Superior temporal gyrus (tissue), 1 donor: ENCODE measurements around the gene PTMS.

ENCODE experiments used
- DNase-seq: peaks from one replicate; pipeline ENCODE4 v3.0.0-alpha.2; 2016; ENCODE audit errors: extremely low spot score

Gene PTMS

DNA sequence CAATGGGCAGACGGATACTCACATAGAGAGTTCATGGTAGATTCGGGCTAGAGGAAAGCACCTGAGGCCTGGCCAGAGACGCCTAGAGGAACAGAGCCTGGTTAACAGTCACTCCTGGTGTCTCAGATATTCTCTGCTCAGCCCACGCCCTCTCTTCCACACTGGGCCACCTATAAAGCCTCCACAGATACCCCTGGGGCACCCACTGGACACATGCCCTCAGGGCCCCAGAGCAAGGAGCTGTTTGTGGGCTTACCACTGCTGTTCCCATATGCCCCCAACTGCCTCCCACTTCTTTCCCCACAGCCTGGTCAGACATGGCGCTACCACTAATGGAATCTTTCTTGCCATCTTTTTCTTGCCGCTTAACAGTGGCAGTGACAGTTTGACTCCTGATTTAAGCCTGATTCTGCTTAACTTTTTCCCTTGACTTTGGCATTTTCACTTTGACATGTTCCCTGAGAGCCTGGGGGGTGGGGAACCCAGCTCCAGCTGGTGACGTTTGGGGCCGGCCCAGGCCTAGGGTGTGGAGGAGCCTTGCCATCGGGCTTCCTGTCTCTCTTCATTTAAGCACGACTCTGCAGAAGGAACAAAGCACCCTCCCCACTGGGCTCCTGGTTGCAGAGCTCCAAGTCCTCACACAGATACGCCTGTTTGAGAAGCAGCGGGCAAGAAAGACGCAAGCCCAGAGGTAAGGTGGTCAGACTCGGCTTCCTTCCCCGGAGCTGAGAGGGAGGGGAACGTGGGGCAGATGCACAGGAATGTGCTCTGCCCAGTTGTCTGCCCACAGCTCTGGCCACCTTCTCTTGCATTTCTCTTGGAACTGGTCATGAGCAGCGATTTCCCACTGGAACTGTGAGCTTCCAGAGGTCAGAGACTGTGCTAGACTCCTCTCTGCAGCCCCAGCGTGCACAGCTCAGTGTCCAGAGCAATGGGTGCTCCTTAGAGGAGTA lies 23.1 kb downstream of the PTMS start, which contains the start of gene CD4:
Gene CD4 (plus strand): TSS at position 557 of the 953 bp plus-strand sequence. CDS start 10,611 bp downstream, outside the sequence.
- DNase-seq: no peak

DNA sequence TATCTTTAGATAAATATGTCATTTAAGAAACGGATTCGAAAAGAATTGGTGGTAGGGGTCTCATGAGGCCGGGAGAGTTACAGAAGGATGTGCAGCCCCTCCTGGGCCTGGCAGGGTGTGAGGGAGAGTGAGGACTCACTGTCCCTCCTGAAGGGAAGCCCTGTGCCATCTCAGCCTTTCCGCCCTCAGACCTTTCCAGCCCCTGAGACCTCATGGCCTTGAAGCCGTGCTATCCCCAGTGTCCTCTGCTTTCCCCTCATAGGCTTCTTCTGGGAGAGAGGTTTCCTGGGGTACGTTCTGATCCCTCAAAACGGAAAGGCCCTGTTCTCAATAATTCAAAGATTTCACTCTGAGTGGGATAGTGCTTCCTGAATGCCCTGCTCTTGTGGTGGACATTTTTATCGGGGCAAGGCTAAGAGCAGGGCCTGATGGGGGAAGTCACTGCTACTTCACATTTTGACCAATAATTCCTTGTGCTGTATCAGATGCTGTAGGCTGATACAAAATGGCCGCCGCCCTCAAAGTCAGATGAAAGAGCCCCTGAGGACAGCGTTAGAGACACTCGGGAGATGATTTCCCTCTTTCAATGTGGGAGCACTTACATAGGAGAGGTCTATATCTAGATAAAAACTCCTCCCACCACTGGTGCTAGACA lies 24.5 kb downstream of the PTMS start:
- DNase-seq: no peak

DNA sequence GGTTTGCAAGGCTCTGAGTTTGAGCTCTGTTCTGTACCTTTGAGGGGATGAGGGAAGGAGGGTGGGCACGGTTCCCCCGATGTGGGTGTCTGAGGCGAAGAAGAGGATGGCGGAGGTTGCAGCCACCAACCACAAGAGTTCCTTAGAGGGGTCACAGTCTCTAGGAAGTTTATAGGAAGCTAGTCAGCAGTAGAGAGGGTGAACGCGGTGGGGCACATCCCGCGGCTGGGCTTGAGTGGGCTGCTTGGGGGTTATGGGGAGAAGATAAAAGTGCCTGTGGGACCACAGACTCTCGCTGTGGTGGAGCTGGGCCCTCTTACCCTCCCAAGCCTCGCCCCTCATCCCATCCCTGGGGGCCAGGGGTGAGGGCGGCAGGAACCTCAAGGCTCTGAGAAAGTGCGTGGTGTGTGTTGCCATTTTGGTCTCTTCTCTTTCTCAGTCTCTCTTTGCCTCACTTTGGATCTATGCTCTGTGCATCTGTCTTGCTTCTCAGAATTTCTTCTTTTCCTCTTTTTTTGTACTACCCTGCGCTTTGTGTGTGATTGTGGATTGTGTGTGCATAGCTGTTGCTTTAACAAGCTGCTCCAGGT lies 25.9 kb downstream of the PTMS start:
- DNase-seq: no peak

DNA sequence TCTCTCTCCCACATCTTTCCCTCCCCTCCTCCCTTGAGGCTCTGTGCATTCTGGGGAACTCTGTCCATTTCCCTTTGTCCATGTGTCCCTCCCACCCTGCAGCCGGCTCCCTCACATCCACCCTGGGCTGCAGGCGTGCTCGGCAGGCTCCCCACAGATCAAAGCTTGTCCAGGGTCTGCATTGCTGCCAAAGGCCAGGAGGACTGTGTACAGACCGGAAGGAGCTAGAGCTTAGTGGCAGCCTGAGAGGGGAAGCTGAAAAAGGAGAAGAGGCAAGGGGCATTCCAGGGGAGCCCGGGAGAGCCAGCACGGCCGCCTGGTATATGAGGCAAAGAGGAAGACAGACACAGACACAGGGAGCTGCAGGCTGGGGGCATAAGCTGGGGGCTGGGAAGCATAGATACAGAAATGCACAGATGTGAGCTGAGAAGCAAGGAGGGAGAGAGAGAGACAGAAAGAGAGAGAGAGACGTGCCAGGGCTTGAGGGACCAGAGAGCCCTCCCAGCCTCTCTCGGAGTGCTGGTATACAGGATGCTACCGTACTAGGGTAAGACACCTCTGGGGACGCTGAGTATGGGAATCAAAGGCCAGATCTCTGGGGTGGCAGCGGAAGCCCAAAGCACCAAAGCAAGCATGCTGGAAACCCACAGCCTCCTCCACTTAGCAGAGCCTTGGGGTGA lies 26.5 kb downstream of the PTMS start:
- peak; percentile 46 for DNase-seq

DNA sequence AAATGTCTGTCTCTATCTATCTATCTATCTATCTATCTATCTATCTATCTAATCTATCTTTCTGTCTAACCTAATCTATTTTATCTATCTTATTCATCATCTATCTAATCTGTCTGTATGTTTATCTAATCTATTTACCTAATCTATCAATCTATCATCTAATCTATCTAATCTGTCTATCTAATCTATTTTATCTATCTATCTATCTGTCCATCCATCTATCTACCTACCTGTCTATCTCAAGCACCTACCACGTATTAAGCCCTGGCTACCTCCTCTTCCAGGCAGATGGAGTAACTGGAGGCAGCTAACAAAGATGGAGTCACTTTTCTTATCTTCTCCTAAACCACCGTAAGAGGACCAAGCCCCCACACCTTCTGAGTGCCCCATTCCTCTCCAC lies 28.9 kb downstream of the PTMS start:
- DNase-seq: no peak

DNA sequence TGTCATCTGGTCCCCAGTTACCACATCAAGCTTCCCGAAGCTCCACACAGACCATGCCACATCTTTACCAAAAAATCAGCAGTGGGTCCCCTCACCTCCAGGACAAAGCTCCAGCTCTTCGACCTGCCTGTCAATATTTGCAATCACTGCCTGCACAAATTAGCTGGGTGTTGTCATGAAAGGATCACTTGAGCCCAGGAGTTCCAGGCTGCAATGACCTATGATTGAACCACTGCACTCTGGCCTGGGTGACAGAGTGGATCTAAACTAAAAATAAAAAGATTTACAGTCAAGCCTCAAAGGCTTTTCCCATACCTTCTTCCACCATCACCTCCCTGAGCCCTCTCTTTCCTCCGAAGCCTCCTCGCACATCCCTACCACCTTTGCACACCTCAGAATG lies 30.4 kb downstream of the PTMS start:
- DNase-seq: no peak

DNA sequence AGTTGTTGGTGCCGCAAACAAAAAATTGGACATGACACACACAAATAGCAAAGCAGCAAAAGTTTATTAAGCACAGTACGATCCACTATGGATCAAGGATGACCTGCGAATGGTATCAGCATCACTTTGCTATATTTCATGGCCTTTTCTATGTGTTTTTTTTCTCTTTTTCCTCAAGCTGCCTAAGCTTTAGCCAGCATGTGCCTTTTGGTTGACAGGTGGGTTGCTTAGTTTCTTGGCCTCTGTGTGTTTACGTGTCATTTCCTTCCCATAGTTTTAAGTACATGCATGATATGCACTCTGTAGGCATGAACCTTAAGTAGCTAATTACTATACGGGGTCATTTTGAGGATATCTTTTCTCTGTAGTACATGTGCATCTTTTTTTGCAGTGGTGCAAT lies 33.0 kb downstream of the PTMS start:
- no peak for DNase-seq

DNA sequence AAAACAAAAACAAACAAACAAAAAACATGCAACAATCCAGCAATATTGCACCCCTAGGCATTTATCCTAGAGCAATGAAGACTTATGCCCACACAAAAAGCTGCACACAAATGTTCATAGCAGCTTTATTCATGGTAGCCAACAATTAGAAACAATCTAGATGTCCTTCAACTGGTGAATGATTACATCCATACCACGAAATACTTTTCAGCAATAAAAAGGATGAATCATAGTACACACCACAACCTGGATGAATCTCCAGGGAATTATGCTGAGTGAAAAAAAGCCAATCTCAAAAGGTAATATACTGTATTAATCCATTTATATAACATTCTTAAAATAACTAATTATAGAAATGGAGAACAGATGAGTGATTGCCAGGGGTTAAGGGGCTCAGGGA lies 41.0 kb downstream of the PTMS start:
- no peak for DNase-seq

DNA sequence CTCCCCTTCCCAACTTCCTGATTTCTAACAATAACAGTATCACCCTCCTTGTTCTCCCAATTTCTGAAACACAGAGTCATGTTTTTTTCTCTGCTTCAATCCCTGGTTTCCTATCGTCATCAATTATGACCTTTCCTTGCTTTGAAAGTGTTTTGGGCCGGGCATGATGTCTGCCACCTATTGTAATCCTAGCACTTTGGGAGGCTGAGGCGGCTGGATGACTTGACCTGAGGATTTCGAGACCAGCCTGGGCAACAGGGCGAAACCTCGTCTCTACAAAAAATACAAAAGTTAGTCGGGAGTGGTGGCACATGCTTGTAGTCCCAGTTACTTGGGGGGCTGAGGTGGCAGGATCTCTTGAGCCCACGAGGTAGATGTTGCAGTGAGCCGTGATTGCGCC lies 42.9 kb downstream of the PTMS start:
- no peak for DNase-seq

DNA sequence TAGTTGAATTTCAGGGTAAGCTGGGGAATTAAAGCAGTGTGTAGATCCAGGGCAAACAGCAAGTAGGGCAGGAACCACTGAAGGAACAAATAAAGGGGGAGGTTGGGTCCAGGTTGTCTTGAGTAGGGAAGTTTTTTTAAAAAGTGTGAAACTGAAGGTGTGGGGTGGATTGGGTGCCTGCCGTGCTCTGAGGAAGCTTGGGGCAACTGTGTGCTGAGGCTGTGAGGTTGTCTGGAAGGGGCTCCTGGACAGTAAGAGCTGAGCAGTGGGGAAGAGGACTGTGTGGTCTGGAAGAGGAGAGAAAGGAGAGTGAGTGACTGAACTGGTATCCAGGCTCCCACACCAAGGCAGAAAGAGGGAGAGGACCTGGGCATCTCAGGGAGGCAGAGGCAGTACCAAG lies 44.6 kb downstream of the PTMS start:
- no peak for DNase-seq

DNA sequence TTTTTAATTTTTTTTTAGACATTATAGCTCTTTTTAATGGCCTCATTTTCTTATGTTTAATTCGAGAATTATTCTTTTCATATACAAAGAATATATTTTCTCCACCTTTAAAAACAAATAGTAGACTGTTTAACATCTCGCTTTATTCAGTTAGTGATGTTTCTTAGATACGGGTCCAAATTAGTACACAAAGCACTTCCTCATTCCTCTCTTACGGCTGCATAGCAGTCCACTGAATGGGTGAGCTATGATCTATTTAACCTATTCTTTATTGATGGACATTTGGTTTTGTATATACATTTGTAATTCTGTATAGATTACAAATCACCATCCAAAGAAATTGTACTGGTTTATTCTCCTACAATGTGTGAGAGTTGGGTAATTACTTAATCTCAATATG lies 47.2 kb downstream of the PTMS start:
- no peak for DNase-seq

DNA sequence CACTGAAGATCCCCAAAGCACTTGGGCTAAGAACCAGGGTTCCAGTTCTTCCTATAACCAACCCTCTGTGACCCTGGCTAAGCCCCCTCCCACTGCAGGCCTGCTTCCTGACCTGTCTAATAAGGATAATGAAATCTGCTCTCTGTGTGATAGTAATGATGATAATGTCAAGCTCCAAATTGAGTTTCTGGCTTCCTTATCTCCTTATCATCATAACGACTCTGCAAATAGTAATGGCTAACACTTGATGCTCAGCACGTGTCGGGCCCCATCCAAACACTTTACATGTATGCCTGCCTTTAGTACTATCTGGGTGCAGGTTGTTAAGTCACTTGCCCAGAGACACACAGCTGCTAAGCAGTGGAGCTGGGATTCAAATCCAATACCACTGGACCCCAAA lies 50.4 kb downstream of the PTMS start:
- no peak for DNase-seq

DNA sequence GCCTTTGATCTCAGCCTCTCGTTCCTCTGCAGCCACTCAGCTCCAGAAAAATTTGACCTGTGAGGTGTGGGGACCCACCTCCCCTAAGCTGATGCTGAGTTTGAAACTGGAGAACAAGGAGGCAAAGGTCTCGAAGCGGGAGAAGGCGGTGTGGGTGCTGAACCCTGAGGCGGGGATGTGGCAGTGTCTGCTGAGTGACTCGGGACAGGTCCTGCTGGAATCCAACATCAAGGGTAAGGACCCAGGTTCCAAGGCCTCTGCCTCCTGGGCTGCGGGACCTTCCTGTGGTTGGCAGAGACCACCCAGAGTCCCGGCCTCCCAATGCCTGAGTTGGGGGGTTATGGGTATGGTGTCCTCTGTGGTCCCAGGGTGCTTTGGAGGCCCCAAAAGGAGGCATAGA lies 50.9 kb downstream of the PTMS start:
- no peak for DNase-seq

DNA sequence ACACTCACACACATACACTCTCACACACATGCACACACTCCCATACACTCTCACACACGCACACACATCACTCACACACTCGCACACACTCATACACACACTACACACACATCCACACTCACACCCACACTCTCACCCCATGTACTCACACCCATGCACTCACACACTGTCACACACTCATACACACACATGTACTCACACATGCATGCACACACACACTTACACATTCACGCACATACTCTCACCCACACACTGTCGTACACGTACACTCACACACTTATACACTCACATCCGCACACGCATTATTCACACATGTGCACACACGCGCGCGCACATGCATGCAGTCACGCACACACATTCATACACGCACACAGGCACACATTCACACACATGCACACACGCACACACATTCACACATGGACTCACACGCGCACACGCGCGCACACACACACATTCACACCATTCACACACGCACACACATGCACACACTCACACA lies 51.5 kb downstream of the PTMS start:
- no peak for DNase-seq

DNA sequence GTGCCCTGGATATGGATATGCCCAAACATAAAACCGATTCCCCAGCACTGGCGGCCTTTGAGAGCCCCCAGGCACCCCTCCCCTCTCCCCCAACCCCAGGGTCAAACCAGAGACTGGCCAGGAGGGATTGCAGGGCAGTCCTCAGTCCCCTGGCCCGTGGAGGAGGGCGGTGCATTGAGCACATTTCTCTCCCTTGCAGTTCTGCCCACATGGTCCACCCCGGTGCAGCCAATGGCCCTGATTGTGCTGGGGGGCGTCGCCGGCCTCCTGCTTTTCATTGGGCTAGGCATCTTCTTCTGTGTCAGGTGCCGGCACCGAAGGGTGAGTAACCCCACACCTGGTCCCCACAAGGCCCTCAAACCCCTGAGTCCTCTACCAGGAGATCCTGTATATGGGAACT lies 52.1 kb downstream of the PTMS start:
- DNase-seq: no peak

DNA sequence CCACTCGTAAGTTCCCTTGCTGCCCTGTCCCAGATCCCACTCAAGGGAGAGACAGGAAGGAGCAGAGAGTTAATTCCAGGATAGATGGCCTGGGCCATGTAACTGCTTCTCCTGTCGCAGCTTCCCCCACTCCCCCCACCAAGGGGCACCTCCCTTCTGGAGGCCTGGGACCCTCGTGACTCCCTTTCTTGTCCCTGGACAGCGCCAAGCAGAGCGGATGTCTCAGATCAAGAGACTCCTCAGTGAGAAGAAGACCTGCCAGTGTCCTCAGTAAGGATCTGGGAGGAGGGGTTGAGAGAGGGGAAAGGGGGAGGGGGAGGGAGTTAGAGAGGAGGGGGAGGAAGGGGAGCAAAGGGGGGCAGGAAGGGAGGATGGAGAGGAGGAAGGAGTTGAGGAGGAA lies 52.5 kb downstream of the PTMS start:
- DNase-seq: no peak

DNA sequence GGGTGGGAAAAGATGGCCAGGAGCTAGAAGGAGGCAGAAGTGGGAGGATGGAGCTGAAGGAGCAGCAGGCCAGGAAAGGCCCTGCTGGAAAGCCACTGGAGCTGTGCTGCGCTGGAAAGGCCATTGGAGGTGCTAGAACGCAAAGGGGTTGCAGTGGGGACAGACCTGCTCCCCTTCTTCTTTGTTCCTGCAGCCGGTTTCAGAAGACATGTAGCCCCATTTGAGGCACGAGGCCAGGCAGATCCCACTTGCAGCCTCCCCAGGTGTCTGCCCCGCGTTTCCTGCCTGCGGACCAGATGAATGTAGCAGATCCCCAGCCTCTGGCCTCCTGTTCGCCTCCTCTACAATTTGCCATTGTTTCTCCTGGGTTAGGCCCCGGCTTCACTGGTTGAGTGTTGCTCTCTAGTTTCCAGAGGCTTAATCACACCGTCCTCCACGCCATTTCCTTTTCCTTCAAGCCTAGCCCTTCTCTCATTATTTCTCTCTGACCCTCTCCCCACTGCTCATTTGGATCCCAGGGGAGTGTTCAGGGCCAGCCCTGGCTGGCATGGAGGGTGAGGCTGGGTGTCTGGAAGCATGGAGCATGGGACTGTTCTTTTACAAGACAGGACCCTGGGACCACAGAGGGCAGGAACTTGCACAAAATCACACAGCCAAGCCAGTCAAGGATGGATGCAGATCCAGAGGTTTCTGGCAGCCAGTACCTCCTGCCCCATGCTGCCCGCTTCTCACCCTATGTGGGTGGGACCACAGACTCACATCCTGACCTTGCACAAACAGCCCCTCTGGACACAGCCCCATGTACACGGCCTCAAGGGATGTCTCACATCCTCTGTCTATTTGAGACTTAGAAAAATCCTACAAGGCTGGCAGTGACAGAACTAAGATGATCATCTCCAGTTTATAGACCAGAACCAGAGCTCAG lies 53.2 kb downstream of the PTMS start:
- DNase-seq: no peak

DNA sequence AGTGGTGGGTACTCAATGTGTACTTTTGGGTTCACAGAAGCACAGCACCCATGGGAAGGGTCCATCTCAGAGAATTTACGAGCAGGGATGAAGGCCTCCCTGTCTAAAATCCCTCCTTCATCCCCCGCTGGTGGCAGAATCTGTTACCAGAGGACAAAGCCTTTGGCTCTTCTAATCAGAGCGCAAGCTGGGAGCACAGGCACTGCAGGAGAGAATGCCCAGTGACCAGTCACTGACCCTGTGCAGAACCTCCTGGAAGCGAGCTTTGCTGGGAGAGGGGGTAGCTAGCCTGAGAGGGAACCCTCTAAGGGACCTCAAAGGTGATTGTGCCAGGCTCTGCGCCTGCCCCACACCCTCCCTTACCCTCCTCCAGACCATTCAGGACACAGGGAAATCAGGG lies 54.0 kb downstream of the PTMS start:
- no peak for DNase-seq
